ENCODE results near the gene SPANXN5.
"Not testable (repeated sequence)": the region's sequence is repeated elsewhere in the genome, so short reads cannot be mapped to it uniquely, and the experiment has no call there.

- TF ChIP-seq CTCF, POLR2A (IDR thresholded peaks at IDR 0.05): not testable (repeated sequence)
Measured at GRCh38 chrX:52797327-52797726, at the start of gene SPANXN5.

All from uterus (tissue), 2 donors.